ENCODE results near the gene MTHFD1L. TPM values are rescaled to one million over a fixed set of nuclear protein-coding genes. Genes with fewer than 3 reads are reported as not detected.

Gene MTHFD1L
- polyA plus RNA-seq, 3 donors: 0.25 to 1.3 (median 0.39) TPM

- DNase-seq: no peak
- no peaks in the 10 kb centered on the region for H4K20me1 ChIP-seq (ENCODE audit: insufficient read depth, low read length)
- no peaks in the 10 kb centered on the region for H3K36me3 ChIP-seq (replicated peaks in 1 of 2; ENCODE audit: control insufficient read depth in 1 of 2, insufficient read depth in 2 of 2, low read length in 2 of 2)
- TF ChIP-seq, protein P1, sequence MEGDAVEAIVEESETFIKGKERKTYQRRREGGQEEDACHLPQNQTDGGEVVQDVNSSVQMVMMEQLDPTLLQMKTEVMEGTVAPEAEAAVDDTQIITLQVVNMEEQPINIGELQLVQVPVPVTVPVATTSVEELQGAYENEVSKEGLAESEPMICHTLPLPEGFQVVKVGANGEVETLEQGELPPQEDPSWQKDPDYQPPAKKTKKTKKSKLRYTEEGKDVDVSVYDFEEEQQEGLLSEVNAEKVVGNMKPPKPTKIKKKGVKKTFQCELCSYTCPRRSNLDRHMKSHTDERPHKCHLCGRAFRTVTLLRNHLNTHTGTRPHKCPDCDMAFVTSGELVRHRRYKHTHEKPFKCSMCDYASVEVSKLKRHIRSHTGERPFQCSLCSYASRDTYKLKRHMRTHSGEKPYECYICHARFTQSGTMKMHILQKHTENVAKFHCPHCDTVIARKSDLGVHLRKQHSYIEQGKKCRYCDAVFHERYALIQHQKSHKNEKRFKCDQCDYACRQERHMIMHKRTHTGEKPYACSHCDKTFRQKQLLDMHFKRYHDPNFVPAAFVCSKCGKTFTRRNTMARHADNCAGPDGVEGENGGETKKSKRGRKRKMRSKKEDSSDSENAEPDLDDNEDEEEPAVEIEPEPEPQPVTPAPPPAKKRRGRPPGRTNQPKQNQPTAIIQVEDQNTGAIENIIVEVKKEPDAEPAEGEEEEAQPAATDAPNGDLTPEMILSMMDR (IDR thresholded peaks at IDR 0.05): no peak
- H3K4me3 Mint-ChIP-seq: no peak overlapping the region
- H3K9me3 Mint-ChIP-seq: peaks cover 0 to 3% (median 0%) of the 10 kb centered on the region in 7 donors
- peaks cover 4 to 7% of the 10 kb centered on the region in 2 donors for H3K36me3 Mint-ChIP-seq
- no peak overlapping the region for H3K4me3 ChIP-seq (replicated peaks in 1 of 3; ENCODE audit: low read depth in 2 of 3, low read length in 3 of 3)
- no peaks in the 10 kb centered on the region for H3K9me3 ChIP-seq (replicated peaks in 1 of 2; ENCODE audit: control insufficient read depth in 1 of 2, insufficient read depth in 1 of 2, low read length in 2 of 2)
- no peak overlapping the region for H3K4me2 ChIP-seq (replicated peaks; ENCODE audit: extremely low read depth, low read length, poor library complexity, severe bottlenecking)
- intact Hi-C loops (cut with micrococcal nuclease): no loop called here
- WGBS (ENCODE audit: insufficient coverage): 77% methylated on average over 5 of the region's 10 CpGs
- no peaks in the 10 kb centered on the region for H3K27me3 ChIP-seq (ENCODE audit: control insufficient read depth in 2 of 2, insufficient read depth in 2 of 2, low read length in 2 of 2)
- no peak overlapping the region for H3K9ac ChIP-seq (ENCODE audit: insufficient read depth, low read length, poor library complexity, severe bottlenecking)
- H3K4me1 ChIP-seq (ENCODE audit: control insufficient read depth in 1 of 2, insufficient read depth in 2 of 2, low read length in 2 of 2): no peaks in the 10 kb centered on the region
- H3K27me3 Mint-ChIP-seq (ENCODE audit: low read depth in 3 of 3): no peaks in the 10 kb centered on the region
- no peak overlapping the region for H2AFZ ChIP-seq (ENCODE audit: insufficient read depth, low read depth, low read length, poor library complexity, severe bottlenecking)
- H3K79me2 ChIP-seq (ENCODE audit: insufficient read depth, low read length): no peaks in the 10 kb centered on the region
- no peak overlapping the region for H3K27ac Mint-ChIP-seq
- H3K27ac ChIP-seq (ENCODE audit: low read depth in 1 of 2, low read length in 2 of 2): no peak overlapping the region
- H3K4me1 Mint-ChIP-seq: no peaks in the 10 kb centered on the region
These were observed 113.1 kb downstream of the MTHFD1L start for GRCh38 chr6:150978624-150979023.

GRCh38 chr6:150979826-150980350 is 114.4 kb downstream of the MTHFD1L start:
- no peak overlapping the region for H3K9ac ChIP-seq (ENCODE audit: insufficient read depth, low read length, poor library complexity, severe bottlenecking)
- H3K27ac Mint-ChIP-seq: no peak overlapping the region
- H3K36me3 Mint-ChIP-seq: no peaks in the 10 kb centered on the region

More at GRCh38 chr6:150979826-150980350, 114.4 kb downstream of the MTHFD1L start:
- Histone ChIP-seq H3K9me3 (replicated peaks in 1 of 2; ENCODE audit: control insufficient read depth in 1 of 2, insufficient read depth in 1 of 2, low read length in 2 of 2) (no peaks in the 10 kb centered on the region), H3K4me2 (replicated peaks; ENCODE audit: extremely low read depth, low read length, poor library complexity, severe bottlenecking) (no peak overlapping the region), H3K4me3 (replicated peaks in 1 of 3; ENCODE audit: low read depth in 2 of 3, low read length in 3 of 3) (no peak overlapping the region), H3K27ac (ENCODE audit: low read depth in 1 of 2, low read length in 2 of 2) (no peak overlapping the region), H2AFZ (ENCODE audit: insufficient read depth, low read depth, low read length, poor library complexity, severe bottlenecking) (no peak overlapping the region), H4K20me1 (ENCODE audit: insufficient read depth, low read length) (no peaks in the 10 kb centered on the region), H3K36me3 (replicated peaks in 1 of 2; ENCODE audit: control insufficient read depth in 1 of 2, insufficient read depth in 2 of 2, low read length in 2 of 2) (no peaks in the 10 kb centered on the region), H3K4me1 (ENCODE audit: control insufficient read depth in 1 of 2, insufficient read depth in 2 of 2, low read length in 2 of 2) (no peaks in the 10 kb centered on the region), H3K79me2 (ENCODE audit: insufficient read depth, low read length) (no peaks in the 10 kb centered on the region), H3K27me3 (ENCODE audit: control insufficient read depth in 2 of 2, insufficient read depth in 2 of 2, low read length in 2 of 2) (no peaks in the 10 kb centered on the region)
- 100% methylated on average over 5 of the region's 6 CpGs for WGBS (ENCODE audit: insufficient coverage)
- H3K27me3 Mint-ChIP-seq (ENCODE audit: low read depth in 3 of 3): no peaks in the 10 kb centered on the region
- intact Hi-C loops (cut with micrococcal nuclease): no loop called here
- no peaks in the 10 kb centered on the region for H3K9me3 Mint-ChIP-seq
- DNase-seq: no peak
- TF ChIP-seq, protein P1 (IDR thresholded peaks at IDR 0.05): no peak
- H3K4me3 Mint-ChIP-seq: no peak overlapping the region
- no peaks in the 10 kb centered on the region for H3K4me1 Mint-ChIP-seq

All from CD14-positive monocyte (primary cell).